Prostate gland (tissue), 2 donors: ENCODE data around the gene GPR68. TPM values are rescaled to one million over a fixed set of nuclear protein-coding genes. Genes with fewer than 3 reads are reported as not detected.

Experiments used
- DNase-seq: peaks from one replicate; pipeline ENCODE4 v3.0.0-alpha.2; 2019; ENCODE audit warnings: low spot score
- H3K27ac ChIP-seq, 2 donors: fragments of 200-600 bp; sonication (generic); 2 replicates each; pipeline ENCODE4 v1.5.1; 2017 to 2019
- H3K27me3 ChIP-seq: fragments of 200-600 bp; sonication (generic); replicated peaks from 2 replicates; pipeline ENCODE4 v1.5.1; 2019; ENCODE audit not compliant: insufficient read depth
- H3K36me3 ChIP-seq, 2 donors: fragments of 200-600 bp; sonication (generic); 1 replicate in 1 of 2; 2 replicates in 1 of 2; pipeline versions ENCODE4 v1.5.1 to v1.8.1; 2017 to 2019
- H3K4me1 ChIP-seq: fragments of 200-600 bp; sonication (generic); replicated peaks from 2 replicates; pipeline ENCODE4 v1.5.1; 2019
- H3K4me3 ChIP-seq, 2 donors: fragments of 200-600 bp; sonication (generic); 2 replicates each; pipeline ENCODE4 v1.5.1; 2017 to 2019
- H3K9me3 ChIP-seq: fragments of 200-600 bp; sonication (generic); 2 replicates; pipeline ENCODE4 v1.5.1; 2017
- CTCF ChIP-seq, 4 experiments: fragments of 200-600 bp in 2 of 4; fragments of 450-650 bp in 2 of 4; sonication (generic) in 2 of 4; IDR thresholded peaks; 1 replicate in 3 of 4; 2 replicates in 1 of 4; pipeline ENCODE4 v1.5.1; 2016 to 2019; ENCODE audit warnings: antibody characterized with exemption in 4 of 4, mild to moderate bottlenecking in 2 of 4, moderate library complexity in 2 of 4
- POLR2A ChIP-seq: fragments of 450-650 bp; IDR thresholded peaks from one replicate; pipeline ENCODE4 v1.6.1; 2016; ENCODE audit warnings: antibody characterized with exemption, mild to moderate bottlenecking
- POLR2AphosphoS5 ChIP-seq: sonication (generic); formaldehyde crosslinking; IDR thresholded peaks from one replicate; pipeline ENCODE4 v1.6.1; 2017; ENCODE audit warnings: antibody characterized with exemption
- WGBS: methylation state at CpG from one replicate; pipeline ENCODE4 v1.1.5; 2018; 5-methylcytosine and 5-hydroxymethylcytosine counted together
- intact Hi-C: fragments of 100-400 bp; cut with DNase I; formaldehyde crosslinking; loops from one replicate; pipeline ENCODE4 v1.14.2; 2022
- total RNA-seq, 2 donors: library from RNA; depleted of rRNA; stranded (reverse); fragments of >200 nt; gene quantifications; one replicate each; pipeline ENCODE4 v1.1.0, GENCODE V29; 2016

Gene GPR68
- total RNA-seq, 2 donors from 2014 or later, result 0.87 to 3.0 TPM

- 84% methylated on average over 12 of the region's 12 CpGs for whole genome bisulfite sequencing
- no peak for DNase-seq
- H3K9me3 ChIP-seq, result no peaks in the 10 kb centered on the region
- H3K36me3 ChIP-seq, result no peaks in the 10 kb centered on the region
- no peak overlapping the region for H3K27ac ChIP-seq
- no peak overlapping the region for H3K4me3 ChIP-seq
- H3K27me3 ChIP-seq, result no peaks in the 10 kb centered on the region
- H3K4me1 ChIP-seq, result no peaks in the 10 kb centered on the region
- intact Hi-C loops, result no loop called here
- TF ChIP-seq POLR2AphosphoS5 (no peak), POLR2A (no peak), CTCF (IDR thresholded peaks at IDR 0.05) (no peak)
Measured at GRCh38 chr14:91193069-91193468, 51.4 kb downstream of the GPR68 start.

- DNase-seq, result no peak
- no peak overlapping the region for H3K27ac ChIP-seq
- H3K27me3 ChIP-seq, result no peaks in the 10 kb centered on the region
- intact Hi-C loops, result no loop called here
- no peak overlapping the region for H3K4me3 ChIP-seq
- WGBS, result 93% methylated on average over 9 of the region's 9 CpGs
- TF ChIP-seq POLR2A (no peak), CTCF (IDR thresholded peaks at IDR 0.05) (no peak), POLR2AphosphoS5 (no peak)
- no peaks in the 10 kb centered on the region for H3K9me3 ChIP-seq
- no peaks in the 10 kb centered on the region for H3K36me3 ChIP-seq
- H3K4me1 ChIP-seq, result no peaks in the 10 kb centered on the region
Measured at GRCh38 chr14:91190853-91191252, 53.7 kb downstream of the GPR68 start.

GRCh38 chr14:91187271-91187670 lies 57.2 kb downstream of the GPR68 start:
- TF ChIP-seq CTCF (IDR thresholded peaks at IDR 0.05), result no peak
- TF ChIP-seq POLR2A, result no peak
- no peak for TF ChIP-seq POLR2AphosphoS5
- no peak for DNase-seq
- H3K4me3 ChIP-seq, result no peak overlapping the region
- H3K4me1 ChIP-seq, result no peaks in the 10 kb centered on the region
- no peak overlapping the region for H3K27ac ChIP-seq
- WGBS, result 96% methylated on average over 13 of the region's 13 CpGs
- H3K9me3 ChIP-seq, result no peaks in the 10 kb centered on the region
- intact Hi-C loops, result no loop called here
- no peaks in the 10 kb centered on the region for H3K27me3 ChIP-seq
- H3K36me3 ChIP-seq, result no peaks in the 10 kb centered on the region

- H3K27ac ChIP-seq, result no peak overlapping the region
- H3K36me3 ChIP-seq, result no peaks in the 10 kb centered on the region
- WGBS, result 99% methylated on average over 4 of the region's 4 CpGs
- no peaks in the 10 kb centered on the region for H3K27me3 ChIP-seq
- TF ChIP-seq POLR2AphosphoS5 (no peak), POLR2A (no peak), CTCF (IDR thresholded peaks at IDR 0.05) (no peak)
- no peaks in the 10 kb centered on the region for H3K9me3 ChIP-seq
- H3K4me3 ChIP-seq, result no peak overlapping the region
- H3K4me1 ChIP-seq, result no peaks in the 10 kb centered on the region
- DNase-seq, result no peak
- intact Hi-C loops, result no loop called here
Measured at GRCh38 chr14:91186515-91187066, 57.9 kb downstream of the GPR68 start.

- WGBS, result 78% methylated on average over 1 of the region's 1 CpG
- Histone ChIP-seq H3K4me1 (no peaks in the 10 kb centered on the region), H3K36me3 (no peaks in the 10 kb centered on the region), H3K27ac (no peak overlapping the region), H3K27me3 (no peaks in the 10 kb centered on the region), H3K9me3 (no peaks in the 10 kb centered on the region), H3K4me3 (no peak overlapping the region)
- TF ChIP-seq POLR2A, result no peak
- TF ChIP-seq POLR2AphosphoS5, result no peak
- TF ChIP-seq CTCF (IDR thresholded peaks at IDR 0.05), result no peak
- no peak for DNase-seq
- intact Hi-C loops, result no loop called here
Measured at GRCh38 chr14:91185721-91186120, 58.8 kb downstream of the GPR68 start.
